IMR-90 (cell line): ENCODE results near the gene ANGPTL4. TPM values are rescaled to one million over a fixed set of nuclear protein-coding genes. Genes with fewer than 3 reads are reported as not detected.

ENCODE experiments used
- ATAC-seq: fragments of 200-7000 bp; cut with Tn5 transposase; 2 replicates; pipeline ENCODE4 v1.9.1; 2020; ENCODE audit warnings: low read depth, mild to moderate bottlenecking, moderate library complexity
- BruUV-seq: library from RNA; stranded (reverse); fragments of 400-500 nt; replicated peaks from 2 replicates; lab custom pipeline; 2021; lab: Mats Ljungman, UMichigan
- CTCF ChIA-PET: fragments of 300-600 bp; formaldehyde crosslinking; extraction: SDS; loops from one replicate; lab custom pipeline; 2021; ENCODE audit warnings: antibody characterized with exemption; lab: Yijun Ruan, JAX
- POLR2A ChIA-PET: fragments of 300-600 bp; sonication (Branson Sonifier 250); formaldehyde crosslinking; loops from one replicate; lab custom pipeline; 2022; ENCODE audit warnings: antibody characterized with exemption; ENCODE audit not compliant: unreplicated experiment; lab: Charles Lee
- DNase-seq: peaks from one replicate; pipeline ENCODE4 v3.0.0; 2013
- H2AFZ ChIP-seq: replicated peaks from 2 replicates; pipeline ENCODE3; 2013; ENCODE audit warnings: low read length, mild to moderate bottlenecking; ENCODE audit not compliant: poor library complexity
- H2AK5ac ChIP-seq: 2 replicates; pipeline ENCODE4 v1.6.1; 2013; ENCODE audit warnings: low read depth, low read length, inconsistent platforms
- H2AK9ac ChIP-seq: replicated peaks from 2 replicates; pipeline ENCODE3; 2013; ENCODE audit warnings: mild to moderate bottlenecking, low read depth, low read length, moderate library complexity; ENCODE audit not compliant: poor library complexity
- H2BK120ac ChIP-seq: 2 replicates; pipeline ENCODE4 v1.6.1; 2013; ENCODE audit warnings: low read depth, low read length, inconsistent platforms
- H2BK15ac ChIP-seq: 3 replicates; pipeline ENCODE4 v1.6.1; 2013; ENCODE audit warnings: low read depth, low read length, inconsistent platforms
- H2BK20ac ChIP-seq: 2 replicates; pipeline ENCODE4 v1.6.1; 2013; ENCODE audit warnings: low read depth, mild to moderate bottlenecking, inconsistent platforms, low read length, moderate library complexity
- H2BK5ac ChIP-seq: 2 replicates; pipeline ENCODE4 v1.6.1; 2013; ENCODE audit warnings: mild to moderate bottlenecking, low read depth, low read length, inconsistent platforms; ENCODE audit not compliant: poor library complexity, severe bottlenecking
- H3K14ac ChIP-seq: replicated peaks from 2 replicates; pipeline ENCODE4 v1.6.1; 2013; ENCODE audit warnings: low read depth, low read length, inconsistent platforms
- H3K18ac ChIP-seq: 2 replicates; pipeline ENCODE4 v1.6.1; 2013; ENCODE audit warnings: low read depth, low read length, control low read depth
- H3K23ac ChIP-seq: 2 replicates; pipeline ENCODE4 v1.6.1; 2013; ENCODE audit warnings: low read depth, low read length, inconsistent platforms
- H3K27ac ChIP-seq: 2 replicates; pipeline ENCODE4 v1.5.1; 2013; ENCODE audit warnings: mild to moderate bottlenecking, control low read depth, low read length; ENCODE audit not compliant: insufficient read depth
- H3K27me3 ChIP-seq: 2 replicates; pipeline ENCODE4 v1.6.1; 2013; ENCODE audit warnings: low read length; ENCODE audit not compliant: control insufficient read depth, insufficient read depth
- H3K36me3 ChIP-seq: 2 replicates; pipeline ENCODE4 v1.6.1; 2013; ENCODE audit warnings: low read length, mixed read lengths; ENCODE audit not compliant: control insufficient read depth, insufficient read depth
- H3K4ac ChIP-seq: 2 replicates; pipeline ENCODE4 v1.6.1; 2013; ENCODE audit warnings: low read depth, low read length, inconsistent platforms
- H3K4me1 ChIP-seq: 2 replicates; pipeline ENCODE4 v1.6.1; 2013; ENCODE audit warnings: low read length, mixed read lengths; ENCODE audit not compliant: control insufficient read depth, insufficient read depth
- H3K4me2 ChIP-seq: 2 replicates; pipeline ENCODE4 v1.6.1; 2013; ENCODE audit warnings: low read depth, mild to moderate bottlenecking, control low read depth, low read length, moderate library complexity
- H3K4me3 ChIP-seq: 2 replicates; pipeline ENCODE4 v1.5.1; 2013; ENCODE audit warnings: low read depth, mild to moderate bottlenecking, control low read depth, low read length, moderate library complexity; ENCODE audit not compliant: insufficient read depth
- H3K56ac ChIP-seq: 2 replicates; pipeline ENCODE4 v1.6.1; 2013; ENCODE audit warnings: low read length, inconsistent platforms; ENCODE audit not compliant: insufficient read depth; ENCODE audit errors: extremely low read depth
- H3K79me1 ChIP-seq, 2 experiments: 2 replicates each; pipeline ENCODE4 v1.6.1; 2013; ENCODE audit warnings: low read length in 2 of 2, inconsistent platforms in 1 of 2, low read depth in 1 of 2
- H3K9ac ChIP-seq: 2 replicates; pipeline ENCODE4 v1.6.1; 2013; ENCODE audit warnings: low read depth, low read length, control low read depth
- H3K9me1 ChIP-seq: 2 replicates; pipeline ENCODE4 v1.6.1; 2013; ENCODE audit warnings: low read length, inconsistent platforms; ENCODE audit not compliant: insufficient read depth
- H3K9me3 ChIP-seq: 2 replicates; pipeline ENCODE4 v1.6.1; 2013; ENCODE audit warnings: low read length; ENCODE audit not compliant: control insufficient read depth, insufficient read depth
- H4K20me1 ChIP-seq: 2 replicates; pipeline ENCODE4 v1.6.1; 2013; ENCODE audit warnings: low read length, inconsistent platforms; ENCODE audit not compliant: insufficient read depth
- H4K5ac ChIP-seq: 2 replicates; pipeline ENCODE4 v1.6.1; 2013; ENCODE audit warnings: mild to moderate bottlenecking, low read depth, low read length, control low read depth
- H4K8ac ChIP-seq, 2 experiments: 2 replicates each; pipeline ENCODE4 v1.6.1; 2013; ENCODE audit warnings: low read depth in 2 of 2, low read length in 2 of 2, control low read depth in 1 of 2, inconsistent platforms in 1 of 2
- H4K91ac ChIP-seq: 2 replicates; pipeline ENCODE4 v1.6.1; 2013; ENCODE audit warnings: low read depth, low read length, inconsistent platforms; ENCODE audit not compliant: insufficient read depth
- BHLHE40 ChIP-seq: fragments of 150-350 bp; IDR thresholded peaks from 2 replicates; pipeline ENCODE4 v1.6.1; 2016; ENCODE audit warnings: mild to moderate bottlenecking, low read depth, low read length
- CEBPB ChIP-seq: IDR thresholded peaks from 2 replicates; pipeline ENCODE4 v1.6.1; 2012; ENCODE audit warnings: low read depth, low read length, improper control_type of control experiment
- FOS ChIP-seq: fragments of 150-350 bp; IDR thresholded peaks from 2 replicates; pipeline ENCODE4 v1.6.1; 2016; ENCODE audit warnings: low read depth, low read length
- MAFK ChIP-seq: IDR thresholded peaks from 2 replicates; pipeline ENCODE4 v1.6.1; 2012; ENCODE audit warnings: low read depth, low read length, improper control_type of control experiment
- MAZ ChIP-seq: IDR thresholded peaks from 2 replicates; pipeline ENCODE4 v1.6.1; 2012; ENCODE audit warnings: low read depth, mild to moderate bottlenecking, low read length, improper control_type of control experiment, moderate library complexity, borderline replicate concordance
- MXI1 ChIP-seq: IDR thresholded peaks from 2 replicates; pipeline ENCODE4 v1.6.1; 2012; ENCODE audit warnings: low read depth, mild to moderate bottlenecking, low read length, moderate library complexity, borderline replicate concordance
- RCOR1 ChIP-seq: IDR thresholded peaks from 2 replicates; pipeline ENCODE4 v1.6.1; 2012; ENCODE audit warnings: mild to moderate bottlenecking, low read length, improper control_type of control experiment; ENCODE audit not compliant: insufficient replicate concordance
- SMC3 ChIP-seq: fragments of 150-350 bp; IDR thresholded peaks from 2 replicates; pipeline ENCODE4 v1.6.1; 2016; ENCODE audit warnings: low read depth, mild to moderate bottlenecking, antibody characterized with exemption, low read length, moderate library complexity
- WGBS, 2 experiments: methylation state at CpG; one replicate each; pipeline versions ENCODE4 v1.1.5 to v1.1.7; 2013; ENCODE audit warnings: missing lambda C conversion rate in 2 of 2; ENCODE audit not compliant: insufficient read length in 1 of 2; ENCODE audit errors: extremely low coverage in 2 of 2; 5-methylcytosine and 5-hydroxymethylcytosine counted together
- dilution Hi-C: fragments of 300-500 bp; cut with HindIII; formaldehyde crosslinking; loops from one replicate; pipeline ENCODE4 v1.14.3; 2018; ENCODE audit warnings: low sequenced_read_pairs; ENCODE audit not compliant: unreplicated experiment
- in situ Hi-C: fragments of 300-500 bp; cut with MboI; formaldehyde crosslinking; loops from 3 replicates; pipeline ENCODE4 v1.14.3; 2019; ENCODE audit warnings: low sequenced_read_pairs, inconsistent platforms, mixed read lengths
- intact Hi-C: fragments of 100-400 bp; cut with micrococcal nuclease; formaldehyde crosslinking; loops from 2 replicates; pipeline ENCODE4 v1.10.0; 2022
- polyA plus RNA-seq, 3 experiments: library from polyadenylated mRNA; depleted of rRNA; stranded (reverse); fragments of >200 nt; gene quantifications; 2 replicates each; pipeline ENCODE4 v1.2.3, GENCODE V29; 2012; ENCODE audit warnings: low replicate concordance in 1 of 3
- total RNA-seq: library from RNA; depleted of rRNA; stranded (reverse); fragments of >200 nt; gene quantifications from 2 replicates; pipeline ENCODE4 v1.2.3, GENCODE V29; 2012
- TF ChIP-seq, protein P1 (sequence below): fragments of 150-350 bp; IDR thresholded peaks from 2 replicates; pipeline ENCODE4 v1.6.1; 2016; ENCODE audit warnings: low read depth, mild to moderate bottlenecking, low read length, moderate library complexity, borderline replicate concordance

Gene ANGPTL4
- total and polyA plus RNA-seq, 2 of the 4 experiments (the other 2 are of a cell fraction): 1.4 to 19.1 TPM

DNA sequence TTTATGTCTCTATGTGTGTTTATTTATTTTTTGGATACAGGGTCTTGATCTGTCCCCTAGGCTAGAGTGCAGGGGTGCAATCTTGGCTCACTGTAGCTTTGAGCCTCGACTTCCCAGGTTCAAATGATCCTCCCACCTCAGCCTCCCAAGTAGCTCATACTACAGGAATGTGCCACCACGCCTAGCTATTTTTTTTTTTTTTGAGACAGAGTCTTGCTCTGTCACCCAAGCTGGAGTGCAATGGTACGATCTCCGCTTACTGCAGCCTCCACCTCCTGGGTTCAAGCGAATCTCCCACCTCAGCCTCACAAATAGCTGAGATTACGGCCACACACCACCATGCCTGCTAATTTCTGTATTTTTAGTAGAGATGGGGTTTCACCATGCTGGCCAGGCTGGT, 5.0 kb upstream of the ANGPTL4 start:
- no peak overlapping the region for H3K27ac ChIP-seq
- no peak overlapping the region for H3K4me2 ChIP-seq
- peak overlapping the region; percentile 53; the same call in 1 of the 2 replicates for H2AK5ac ChIP-seq
- DNase-seq (no peak), ATAC-seq (no peak)
- no peak overlapping the region for H3K4me3 ChIP-seq
- CTCF ChIA-PET: no interaction called here
- H3K36me3 ChIP-seq: no peaks in the 10 kb centered on the region
- H4K20me1 ChIP-seq: peaks cover 6% of the 10 kb centered on the region; the same call in 1 of the 2 replicates
- H3K79me1 ChIP-seq: no peaks in the 10 kb centered on the region
- BruUV-seq: no TSS peak
- H3K4ac ChIP-seq: no peak overlapping the region
- TF ChIP-seq FOS (no peak), MAFK (no peak), RCOR1 (no peak), MXI1 (no peak), CEBPB (no peak), SMC3 (no peak), BHLHE40 (no peak), MAZ (no peak)
- TF ChIP-seq, protein P1, sequence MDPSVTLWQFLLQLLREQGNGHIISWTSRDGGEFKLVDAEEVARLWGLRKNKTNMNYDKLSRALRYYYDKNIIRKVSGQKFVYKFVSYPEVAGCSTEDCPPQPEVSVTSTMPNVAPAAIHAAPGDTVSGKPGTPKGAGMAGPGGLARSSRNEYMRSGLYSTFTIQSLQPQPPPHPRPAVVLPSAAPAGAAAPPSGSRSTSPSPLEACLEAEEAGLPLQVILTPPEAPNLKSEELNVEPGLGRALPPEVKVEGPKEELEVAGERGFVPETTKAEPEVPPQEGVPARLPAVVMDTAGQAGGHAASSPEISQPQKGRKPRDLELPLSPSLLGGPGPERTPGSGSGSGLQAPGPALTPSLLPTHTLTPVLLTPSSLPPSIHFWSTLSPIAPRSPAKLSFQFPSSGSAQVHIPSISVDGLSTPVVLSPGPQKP: no peak
- no peak overlapping the region for H2BK15ac ChIP-seq
- no peak overlapping the region for H4K91ac ChIP-seq
- H3K18ac ChIP-seq: no peak overlapping the region
- no peak overlapping the region for H2BK120ac ChIP-seq
- POLR2A ChIA-PET: no interaction called here
- no peak overlapping the region for H2AFZ ChIP-seq
- no peak overlapping the region for H3K56ac ChIP-seq
- intact Hi-C loops (no loop called here), in situ Hi-C loops (loop anchor here (5.0 kb wide), 1 partner anchor 38 kb away; no protein-coding TSS in a partner anchor), dilution Hi-C loops (no loop called here)
- H3K9ac ChIP-seq: no peak overlapping the region
- H2BK20ac ChIP-seq: no peak overlapping the region
- no peak overlapping the region for H2AK9ac ChIP-seq
- no peak overlapping the region for H2BK5ac ChIP-seq
- WGBS, 2 experiments: no CpG with 5 or more reads among the region's 6 CpGs
- peaks cover 3% of the 10 kb centered on the region for H3K9me3 ChIP-seq
- H3K14ac ChIP-seq: no peak overlapping the region
- no peak overlapping the region for H4K8ac ChIP-seq
- H3K9me1 ChIP-seq: peaks cover 8% of the 10 kb centered on the region; the same call in 1 of the 2 replicates
- peaks cover 11% of the 10 kb centered on the region for H3K4me1 ChIP-seq
- no peak overlapping the region for H3K23ac ChIP-seq
- H3K27me3 ChIP-seq: no peaks in the 10 kb centered on the region
- no peak overlapping the region for H4K5ac ChIP-seq
